NOMO-1 treated with DMSO at 0.1 percent for 48 hours (cell line): Measurements from ENCODE around the gene TFCP2L1.

Experiments used
- DNase-seq: peaks from one replicate; lab custom pipeline; 2025; ENCODE audit not compliant: unreplicated experiment; lab: John Stamatoyannopoulos, UW

Gene TFCP2L1

DNA sequence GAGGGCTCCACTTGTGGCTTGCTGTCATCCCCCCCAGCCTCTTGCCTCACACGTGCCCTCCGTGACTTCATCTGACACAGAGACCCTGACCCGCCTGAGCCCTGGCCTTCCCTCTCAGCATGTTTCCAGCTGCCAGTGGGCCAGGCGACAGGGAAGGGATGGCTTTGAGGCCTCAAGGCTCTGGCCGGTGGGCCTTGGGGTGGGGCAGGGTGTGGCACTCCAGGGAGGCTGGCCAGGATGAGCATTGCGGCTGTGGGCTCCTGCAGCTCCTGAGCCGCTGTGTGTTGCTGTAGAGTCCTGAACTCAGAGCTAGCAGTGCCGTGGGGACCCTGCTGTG lies 85.0 kb downstream of the TFCP2L1 start:
- DNase-seq: no peak

DNA sequence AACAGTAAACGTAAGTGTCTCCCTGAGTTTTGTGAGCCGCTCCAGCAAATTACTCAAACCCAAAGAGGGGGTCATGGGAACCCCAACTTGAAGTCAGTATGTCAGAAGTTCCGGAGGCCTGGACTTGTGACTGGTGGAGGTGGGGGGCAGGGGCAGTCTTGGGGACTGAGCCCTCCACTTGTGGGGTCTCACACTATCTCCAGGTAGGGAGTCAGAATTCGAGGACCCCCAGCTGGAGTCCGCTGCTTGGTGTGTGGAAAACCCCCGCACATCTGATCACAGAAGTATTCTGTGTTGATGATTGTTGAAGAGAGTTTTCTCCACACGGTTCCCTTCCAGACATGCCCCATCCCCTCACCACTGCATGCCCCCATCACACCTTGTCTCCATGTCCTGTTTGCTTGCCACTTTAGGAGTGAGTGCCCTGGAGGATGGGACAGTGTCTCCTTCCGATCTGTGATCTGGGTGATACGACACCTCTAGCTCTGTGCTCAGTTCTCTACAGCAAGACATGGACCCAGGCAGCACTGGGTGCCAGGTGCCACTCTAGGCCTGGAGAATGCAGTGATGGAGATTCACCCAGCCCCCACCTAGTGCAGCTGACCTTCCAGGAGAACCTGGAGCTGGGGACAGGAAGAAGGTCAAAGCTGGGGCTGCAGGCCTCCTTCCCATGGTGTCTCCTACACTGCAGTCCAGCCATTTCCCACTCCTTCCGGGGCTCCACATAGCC lies 85.6 kb downstream of the TFCP2L1 start:
- DNase-seq: no peak

DNA sequence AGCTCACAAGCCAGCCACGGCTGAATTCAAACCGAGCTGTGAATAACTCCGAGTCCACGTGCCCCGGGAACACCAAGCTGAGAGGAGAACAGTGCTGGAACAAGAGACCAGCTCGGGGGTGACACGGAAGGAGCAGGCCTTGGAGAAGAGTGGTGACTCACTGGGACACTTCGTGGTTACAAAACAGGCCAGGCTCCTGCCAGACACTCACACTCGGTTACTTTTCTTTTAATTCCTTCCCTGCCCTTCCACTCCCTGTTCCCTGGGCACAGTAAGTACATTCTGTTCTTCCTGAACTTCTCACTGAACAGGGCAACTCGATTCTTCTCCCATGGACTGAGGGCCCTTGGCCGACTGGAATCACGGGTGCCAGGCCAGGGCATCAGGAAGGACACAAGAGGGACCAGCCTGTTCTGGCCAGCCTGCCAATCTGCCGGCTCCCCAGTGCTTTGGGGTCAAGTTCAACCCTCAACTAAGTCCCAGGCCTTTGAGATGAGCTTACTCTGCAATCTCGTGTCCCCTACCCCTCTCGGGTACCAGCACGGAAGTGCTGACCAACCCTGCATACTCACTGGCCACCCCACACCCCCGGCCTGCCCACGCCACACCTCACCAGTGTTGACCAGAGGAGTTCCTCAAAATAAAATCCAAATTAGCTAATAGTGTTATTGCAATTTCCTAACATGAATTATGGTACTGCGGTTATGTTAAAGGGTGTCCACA lies 87.5 kb downstream of the TFCP2L1 start:
- peak; percentile 87 for DNase-seq

DNA sequence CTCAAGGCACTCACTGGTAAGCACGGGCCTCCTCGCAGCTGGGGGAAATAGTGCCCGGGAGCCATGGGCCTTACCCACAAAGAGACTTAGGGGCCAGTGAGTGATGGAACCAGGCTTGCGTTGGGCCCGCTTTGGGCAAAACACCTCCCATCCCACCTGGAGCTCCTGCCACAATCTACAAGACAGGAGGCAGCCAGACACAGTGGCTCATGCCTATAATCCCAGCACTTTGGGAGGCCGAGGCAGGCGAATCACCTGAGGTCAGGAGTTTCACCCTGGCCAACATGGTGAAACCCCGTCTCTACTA lies 88.2 kb downstream of the TFCP2L1 start:
- DNase-seq: no peak

DNA sequence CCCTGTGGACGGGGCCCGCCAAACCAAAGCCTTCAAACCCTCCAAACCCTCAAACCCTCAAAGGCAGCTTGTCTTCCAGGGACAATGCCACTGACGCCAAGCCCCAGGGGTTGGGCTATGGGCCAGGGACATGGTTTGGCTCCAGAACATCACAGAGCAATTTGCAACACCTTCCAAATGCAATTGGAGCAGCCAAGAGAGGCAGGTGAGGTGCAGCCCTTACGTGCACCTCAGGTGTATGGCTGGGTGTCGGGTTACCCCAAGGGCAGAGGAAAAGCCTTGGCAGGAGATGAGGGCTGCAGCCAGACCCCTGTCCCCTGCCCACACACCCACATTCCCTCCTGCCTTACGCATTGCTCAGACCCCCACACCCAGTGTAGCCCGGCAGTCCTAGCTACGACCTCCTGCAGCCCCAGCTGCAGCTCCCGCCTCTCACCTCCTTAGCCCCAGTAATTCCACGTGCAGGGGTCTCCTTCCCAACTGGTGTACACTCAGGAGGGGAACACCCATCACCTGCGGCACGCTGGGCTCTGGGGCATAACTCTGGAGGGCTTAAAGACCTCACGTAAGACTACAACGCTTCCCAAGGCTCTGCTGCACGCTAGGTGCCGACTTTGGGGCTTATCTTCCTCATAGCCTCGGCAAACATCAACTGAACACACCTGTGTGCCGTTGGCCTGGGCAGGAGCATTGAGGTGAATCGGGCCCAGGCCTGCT lies 88.7 kb downstream of the TFCP2L1 start:
- DNase-seq: no peak

DNA sequence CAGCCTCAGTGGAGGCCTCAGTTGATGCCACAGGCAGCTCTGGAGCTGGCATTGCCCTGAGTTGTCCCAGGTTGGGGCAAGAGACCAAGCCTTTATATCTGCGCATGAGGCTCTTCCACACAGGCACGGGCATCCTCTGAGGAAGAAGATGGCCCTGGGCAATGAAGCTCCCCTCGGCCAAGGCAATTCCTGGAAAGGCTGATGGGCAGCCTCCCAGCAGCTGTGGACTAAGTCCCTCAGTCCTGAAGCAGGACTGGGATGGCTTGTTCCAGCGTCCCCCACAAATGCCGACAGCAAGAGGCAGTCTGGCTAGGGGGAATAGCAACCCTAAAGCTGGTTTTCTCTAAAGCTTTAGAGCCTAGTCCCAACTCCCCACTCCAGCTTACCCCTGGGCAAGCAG lies 90.0 kb downstream of the TFCP2L1 start:
- DNase-seq: no peak

DNA sequence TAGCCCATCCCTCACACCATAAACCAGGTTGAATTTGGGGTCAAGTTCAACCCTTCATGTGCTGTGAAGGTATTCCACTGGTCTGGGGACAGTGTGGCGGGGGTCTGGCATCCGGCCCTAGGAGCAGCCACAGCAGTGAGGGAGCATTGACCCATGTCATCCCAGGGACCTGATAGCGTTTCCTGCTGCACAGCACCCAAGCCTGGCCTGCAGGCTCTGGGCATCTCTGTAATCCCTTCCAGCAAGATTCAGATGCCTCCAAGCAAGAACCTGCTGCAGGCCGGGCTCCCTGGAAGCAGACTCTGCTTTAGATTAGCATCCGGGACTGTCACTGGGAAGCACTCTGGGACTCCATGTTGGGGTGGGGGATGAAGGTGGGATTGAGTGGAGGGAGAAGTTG lies 90.4 kb downstream of the TFCP2L1 start:
- DNase-seq: no peak

DNA sequence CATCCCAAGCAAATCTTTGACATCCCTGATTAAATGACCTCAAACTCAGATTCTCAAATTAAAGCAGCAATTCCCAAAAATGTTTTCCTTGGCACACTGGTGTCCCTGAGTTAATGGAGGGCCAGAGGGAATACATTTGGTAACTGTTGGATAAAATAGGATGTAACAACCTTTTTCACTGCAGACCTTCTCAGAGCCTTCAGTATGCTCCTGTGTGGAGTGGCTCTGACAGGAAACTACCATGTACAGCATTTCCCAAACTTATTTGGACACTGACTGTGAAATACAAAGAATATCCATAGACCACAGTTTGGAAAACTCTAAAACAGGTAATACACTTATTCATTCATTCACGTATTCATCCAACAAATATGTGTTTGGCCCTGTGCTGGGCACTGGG lies 91.8 kb downstream of the TFCP2L1 start:
- DNase-seq: no peak

DNA sequence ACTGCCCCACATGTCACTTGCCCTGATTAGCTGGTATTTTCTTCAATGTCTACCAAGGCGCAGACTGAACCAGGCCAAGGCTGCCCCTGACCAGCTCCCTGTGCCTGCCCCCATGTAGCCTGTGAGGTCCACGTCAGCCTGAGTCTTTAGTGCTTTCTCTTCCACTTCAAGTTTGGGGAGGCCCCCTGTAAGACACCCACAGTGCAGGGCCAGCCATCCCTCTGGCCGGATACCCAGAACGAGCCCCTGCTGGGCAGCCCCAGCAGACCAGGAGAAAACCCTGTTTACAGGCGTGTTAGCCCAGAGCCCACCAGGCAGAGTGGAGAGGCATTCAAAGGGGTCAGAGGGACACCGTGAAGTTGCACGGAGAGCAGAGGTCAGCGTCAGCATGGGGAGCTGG lies 92.4 kb downstream of the TFCP2L1 start:
- no peak for DNase-seq

DNA sequence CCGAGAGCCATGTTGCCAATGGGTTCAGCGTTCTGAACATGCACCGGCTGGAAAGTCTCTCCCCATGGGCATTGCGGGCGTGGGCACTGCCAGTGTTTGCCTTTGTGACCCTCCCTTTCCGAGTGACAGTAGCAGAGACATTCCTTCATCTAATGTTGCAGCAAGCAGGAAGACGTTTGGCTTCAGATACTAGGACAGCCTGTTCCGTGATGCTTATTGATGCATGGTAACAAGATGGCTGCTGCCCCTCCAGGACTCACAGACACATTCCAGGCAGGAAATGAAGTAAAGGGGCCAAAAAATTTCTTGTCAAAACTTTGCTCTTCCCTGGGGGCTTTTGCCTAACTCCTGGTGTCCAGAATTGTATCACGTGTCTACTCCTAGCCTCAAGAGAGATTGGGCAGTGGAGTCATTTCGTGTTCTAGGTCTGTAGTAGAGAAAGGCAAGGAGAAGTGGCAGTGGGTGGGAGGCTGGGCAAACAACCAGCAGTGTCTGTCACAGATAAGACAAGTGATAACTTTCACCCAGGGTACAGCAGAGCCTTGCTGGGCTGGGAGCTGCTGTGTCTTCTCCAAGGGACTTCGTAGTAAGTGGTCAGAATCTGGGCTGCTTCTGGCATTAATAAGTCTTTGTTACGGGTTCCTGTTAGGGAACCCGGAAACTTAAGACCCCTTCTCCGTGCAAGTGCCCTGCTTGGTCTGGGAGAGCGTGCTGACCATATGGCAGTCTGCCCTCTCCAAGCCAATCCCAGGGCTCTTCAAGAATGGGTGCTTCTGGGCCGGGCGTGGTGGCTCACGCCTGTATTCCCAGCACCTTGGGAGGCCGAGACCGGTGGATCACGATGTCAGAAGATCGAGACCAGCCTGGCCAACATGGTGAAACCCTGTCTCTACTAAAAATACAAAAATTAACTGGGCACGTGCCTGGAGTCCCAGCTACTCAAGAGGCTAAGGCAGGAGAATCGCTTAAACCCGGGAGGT lies 93.5 kb downstream of the TFCP2L1 start:
- DNase-seq: no peak

DNA sequence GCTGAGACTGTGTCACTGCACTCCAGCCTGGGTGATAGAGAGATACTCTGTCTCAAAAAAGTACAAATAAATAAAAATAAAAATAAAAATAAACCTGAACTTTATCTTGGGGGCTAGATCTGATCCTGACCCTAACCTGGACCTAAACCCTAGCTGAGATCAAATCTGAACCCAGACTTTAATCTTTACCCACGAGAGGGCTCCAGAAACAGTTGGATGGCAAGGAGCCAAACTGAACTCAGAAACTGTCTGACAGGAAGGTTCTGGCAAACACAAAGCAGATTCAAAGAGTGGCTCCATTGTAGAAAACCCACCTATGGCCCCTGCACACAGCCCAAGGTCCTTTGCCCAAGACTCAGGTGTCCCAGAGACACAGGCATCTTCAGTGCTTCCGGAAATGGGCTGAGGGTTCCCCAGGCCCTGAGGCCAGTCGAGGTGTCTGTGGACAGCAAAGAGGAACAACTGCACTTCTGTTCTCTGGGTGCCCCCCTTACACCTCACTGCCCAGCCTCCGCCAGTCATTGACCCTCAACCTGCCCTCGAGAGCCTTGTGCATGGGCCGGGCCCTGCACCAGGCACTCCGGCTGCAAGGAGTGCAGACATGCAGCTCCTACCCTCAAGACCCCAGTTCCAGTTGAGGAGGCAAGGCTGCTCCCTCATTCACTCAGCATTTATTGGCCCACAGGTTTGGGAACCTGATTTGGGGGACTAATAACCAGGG lies 95.2 kb downstream of the TFCP2L1 start:
- DNase-seq: no peak

DNA sequence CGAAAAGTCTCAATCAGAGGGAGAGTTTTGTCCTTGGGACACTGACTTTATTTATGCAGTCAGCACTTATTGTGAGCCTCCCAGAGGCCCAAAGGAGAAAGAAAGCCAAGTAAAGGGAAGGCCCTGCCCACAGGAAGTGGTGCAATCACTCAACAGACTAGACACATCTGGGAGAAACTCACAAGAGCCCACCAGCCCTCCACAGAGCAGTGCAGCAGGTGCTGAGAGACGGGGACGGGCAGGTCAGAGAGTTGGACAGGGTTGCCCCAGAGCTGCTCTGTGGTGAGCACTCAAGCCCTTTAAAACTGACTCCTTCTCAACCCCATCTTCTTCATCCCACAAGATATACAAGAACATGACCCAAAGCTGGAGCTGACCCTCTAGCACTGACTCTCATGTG lies 96.0 kb downstream of the TFCP2L1 start:
- DNase-seq: peak; percentile 49

DNA sequence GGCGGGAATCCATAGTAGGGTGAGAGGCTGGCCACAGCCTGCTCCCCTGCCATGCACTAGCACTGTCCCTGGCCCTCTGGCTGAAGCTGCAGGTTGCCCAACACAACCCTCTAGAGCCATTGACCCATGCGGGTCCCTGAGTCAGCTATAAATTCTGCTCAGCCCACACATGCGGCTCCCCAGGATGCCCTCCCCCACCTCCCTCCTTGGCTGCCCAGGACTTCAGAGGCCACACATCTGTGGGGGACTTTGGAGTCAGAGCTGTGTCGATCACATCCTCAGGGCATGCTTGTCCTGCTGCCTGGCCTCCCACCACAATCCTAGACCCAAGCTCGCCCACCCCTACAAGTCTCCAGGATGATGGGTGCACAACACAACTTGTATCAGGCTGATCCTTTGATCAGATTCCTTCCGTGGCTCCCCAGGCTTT lies 97.0 kb downstream of the TFCP2L1 start:
- no peak for DNase-seq

DNA sequence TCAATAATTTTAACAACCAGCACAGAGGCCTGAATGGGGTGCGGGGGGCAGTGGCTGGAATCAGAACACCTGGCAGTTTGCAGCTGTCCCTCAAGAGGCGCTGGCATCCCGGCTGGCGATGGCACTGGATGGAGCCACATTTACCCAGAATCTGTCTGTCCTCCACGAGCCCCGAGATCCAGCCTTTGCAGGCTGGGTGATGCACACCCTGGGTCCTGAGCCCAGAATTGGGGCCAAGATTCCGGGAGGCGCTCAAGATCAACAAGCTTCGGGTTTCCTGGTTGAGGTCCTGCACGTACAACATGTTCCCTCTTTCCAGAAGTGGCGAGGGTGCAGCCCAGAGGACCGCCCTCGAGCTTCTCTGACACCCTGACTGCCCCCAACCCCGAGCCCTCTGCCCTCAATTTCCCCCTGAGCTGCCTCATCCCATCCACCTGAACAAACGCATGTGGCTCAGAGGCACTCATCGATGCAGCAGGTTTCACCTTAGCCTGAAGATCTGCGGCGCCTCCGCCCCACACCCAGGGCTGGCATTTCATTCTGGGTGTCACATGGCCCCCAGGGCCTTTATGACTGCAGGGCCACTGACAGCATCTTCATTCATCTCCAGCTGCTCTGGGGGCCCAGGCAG lies 97.5 kb downstream of the TFCP2L1 start:
- DNase-seq: no peak

DNA sequence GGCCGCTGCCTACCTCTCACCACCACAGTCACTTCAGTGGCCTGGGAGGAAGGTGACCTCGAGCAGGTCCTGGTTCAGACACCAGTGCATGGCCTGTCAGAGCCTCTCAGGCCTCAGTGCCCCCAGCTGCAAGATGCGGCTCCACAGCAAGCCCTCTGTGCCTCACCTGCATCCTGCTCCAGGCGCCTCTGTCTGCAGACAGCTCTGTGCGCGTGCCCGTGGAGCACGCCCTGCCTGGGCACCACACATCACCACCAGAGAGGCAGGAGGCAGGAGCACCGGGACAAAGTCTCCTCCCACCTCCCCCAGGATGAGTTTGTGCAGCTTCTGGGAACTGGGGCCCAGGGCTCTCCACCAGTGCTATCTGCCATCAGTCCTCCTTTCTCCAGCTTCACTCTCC lies 98.7 kb downstream of the TFCP2L1 start:
- no peak for DNase-seq

DNA sequence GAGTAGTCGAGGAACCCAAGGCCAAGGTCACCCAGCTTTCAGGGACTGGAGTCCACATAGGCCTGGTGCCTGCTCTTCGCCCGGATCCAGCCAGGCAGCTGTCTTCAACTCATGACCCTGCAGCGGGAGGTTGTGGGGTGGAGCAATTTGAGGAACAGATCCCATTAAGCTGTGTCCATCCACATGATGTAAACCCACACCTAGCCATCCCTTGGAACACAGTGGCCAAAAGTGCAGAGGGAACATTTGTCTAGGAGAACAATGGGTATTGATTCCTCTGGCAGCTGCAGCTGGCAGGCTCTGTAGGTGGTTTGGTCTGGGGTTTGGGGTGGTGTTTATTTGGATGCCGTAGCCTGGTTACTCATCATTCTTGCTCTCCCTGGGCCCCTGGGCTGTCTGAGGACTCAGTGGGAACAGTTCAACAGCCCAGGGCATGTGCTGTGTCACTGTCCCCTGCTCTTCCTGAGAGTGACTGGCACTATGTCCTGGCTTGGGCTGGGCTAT lies 99.4 kb downstream of the TFCP2L1 start:
- DNase-seq: no peak

DNA sequence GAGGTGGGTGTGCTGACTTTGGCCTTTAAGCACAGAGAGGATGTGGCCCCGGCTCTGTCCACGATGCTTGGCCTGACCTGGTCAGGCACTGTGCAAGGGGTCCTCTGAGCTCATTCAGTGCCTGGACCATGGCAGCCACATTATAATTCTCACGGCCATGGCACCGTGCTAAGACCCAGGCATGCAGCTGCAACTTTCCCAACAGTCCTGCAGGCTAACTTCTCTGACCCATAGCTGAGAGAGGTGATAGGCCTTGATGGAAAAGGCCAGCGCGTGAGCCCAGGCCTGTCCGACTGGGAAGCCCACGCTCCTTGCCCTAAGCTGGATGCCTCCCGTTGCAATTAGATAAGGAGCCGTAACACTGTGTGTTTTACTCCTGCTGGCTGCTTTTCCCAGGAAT lies 99.9 kb downstream of the TFCP2L1 start:
- no peak for DNase-seq

DNA sequence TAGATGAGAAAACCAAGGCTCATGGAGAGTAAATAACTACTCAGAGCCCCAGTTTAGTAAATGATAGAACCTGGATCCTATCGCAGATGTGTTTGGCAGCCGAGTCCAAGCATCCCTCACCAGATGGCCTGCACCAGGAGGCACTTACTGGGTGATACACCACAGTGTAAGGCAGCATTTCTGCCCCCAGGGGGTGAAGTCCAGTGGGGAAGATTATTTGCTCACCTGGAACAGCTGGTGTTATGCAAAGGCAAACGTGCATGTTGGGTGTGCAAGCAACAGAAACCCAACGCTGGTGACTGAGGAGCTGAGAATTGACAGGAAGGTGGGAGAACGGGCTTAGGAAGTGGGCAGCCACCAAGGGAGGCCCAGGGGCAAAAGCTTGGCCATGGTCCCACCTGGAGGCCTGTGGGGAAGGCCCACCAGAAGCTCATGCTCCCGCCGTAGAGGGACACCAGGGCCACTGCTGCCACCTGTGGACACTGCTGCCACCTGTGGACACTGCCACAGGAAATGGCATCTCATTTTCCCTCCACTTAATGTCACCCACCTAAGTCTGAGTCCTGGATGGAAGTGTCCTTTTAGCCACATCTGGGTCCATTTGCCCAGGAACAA lies 100.6 kb downstream of the TFCP2L1 start:
- no peak for DNase-seq

DNA sequence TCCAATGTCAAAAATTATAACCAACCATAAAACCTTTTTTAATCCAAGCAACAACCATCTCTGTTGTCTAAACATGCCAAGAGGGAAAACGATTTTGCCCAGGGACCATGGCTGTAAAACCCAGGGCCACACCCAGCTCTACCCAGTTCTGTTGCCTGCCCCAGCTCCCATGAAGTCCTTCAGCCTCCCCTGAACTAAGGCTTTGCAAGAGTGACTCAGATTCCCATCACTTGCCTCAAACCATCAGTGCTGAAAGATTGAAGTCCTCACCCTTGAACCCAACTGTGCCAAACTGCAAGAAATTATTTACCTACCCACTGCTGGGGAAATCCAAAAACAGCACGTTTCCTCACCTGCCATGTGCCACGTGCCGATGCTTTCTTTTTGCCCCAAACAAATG lies 102.5 kb downstream of the TFCP2L1 start:
- no peak for DNase-seq

DNA sequence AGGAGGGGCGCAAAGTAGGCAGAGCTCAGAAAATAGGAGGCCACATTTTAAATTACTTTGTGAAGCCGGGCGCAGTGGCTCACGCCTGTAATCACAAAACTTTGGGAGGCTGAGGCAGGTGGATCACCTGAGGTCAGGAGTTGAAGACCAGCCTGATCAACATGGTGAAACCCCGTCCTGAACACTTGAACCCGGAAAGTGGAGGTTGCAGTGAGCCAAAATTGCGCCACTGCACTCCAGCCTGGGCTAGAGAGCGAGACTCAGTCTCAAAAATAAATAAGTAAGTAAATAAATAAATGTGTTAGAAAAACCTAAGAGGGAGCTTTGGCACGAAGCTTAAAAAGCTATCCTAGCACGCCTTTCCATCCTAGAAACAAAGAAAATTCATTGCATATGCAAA lies 105.5 kb downstream of the TFCP2L1 start:
- no peak for DNase-seq
